IMR-90 (cell line): ENCODE results near the gene SQSTM1.

Experiments
- BHLHE40 ChIP-seq: fragments of 150-350 bp; IDR thresholded peaks from 2 replicates; pipeline ENCODE4 v1.6.1; 2016; ENCODE audit warnings: mild to moderate bottlenecking, low read depth, low read length
- CEBPB ChIP-seq: IDR thresholded peaks from 2 replicates; pipeline ENCODE4 v1.6.1; 2012; ENCODE audit warnings: low read depth, low read length, improper control_type of control experiment
- CTCF ChIP-seq: conservative IDR thresholded peaks from 2 replicates; pipeline ENCODE4 v1.5.1; 2012; ENCODE audit warnings: mild to moderate bottlenecking, low read depth, low read length, improper control_type of control experiment
- ELK1 ChIP-seq: fragments of 150-350 bp; IDR thresholded peaks from 2 replicates; pipeline ENCODE4 v1.6.1; 2016; ENCODE audit warnings: low read depth, mild to moderate bottlenecking, low read length, moderate library complexity, borderline replicate concordance
- FOS ChIP-seq: fragments of 150-350 bp; IDR thresholded peaks from 2 replicates; pipeline ENCODE4 v1.6.1; 2016; ENCODE audit warnings: low read depth, low read length
- MAFK ChIP-seq: IDR thresholded peaks from 2 replicates; pipeline ENCODE4 v1.6.1; 2012; ENCODE audit warnings: low read depth, low read length, improper control_type of control experiment
- MXI1 ChIP-seq: IDR thresholded peaks from 2 replicates; pipeline ENCODE4 v1.6.1; 2012; ENCODE audit warnings: low read depth, mild to moderate bottlenecking, low read length, moderate library complexity, borderline replicate concordance
- POLR2A ChIP-seq: IDR thresholded peaks from 2 replicates; pipeline ENCODE4 v1.6.1; 2012; ENCODE audit warnings: mild to moderate bottlenecking, low read depth, low read length
- RAD21 ChIP-seq: IDR thresholded peaks from 2 replicates; pipeline ENCODE4 v1.6.1; 2012; ENCODE audit warnings: low read length, improper control_type of control experiment
- RCOR1 ChIP-seq: IDR thresholded peaks from 2 replicates; pipeline ENCODE4 v1.6.1; 2012; ENCODE audit warnings: mild to moderate bottlenecking, low read length, improper control_type of control experiment; ENCODE audit not compliant: insufficient replicate concordance
- RFX5 ChIP-seq: IDR thresholded peaks from 2 replicates; pipeline ENCODE4 v1.8.0; 2012; ENCODE audit warnings: low read depth, mild to moderate bottlenecking, low read length, moderate library complexity
- SMC3 ChIP-seq: fragments of 150-350 bp; IDR thresholded peaks from 2 replicates; pipeline ENCODE4 v1.6.1; 2016; ENCODE audit warnings: low read depth, mild to moderate bottlenecking, antibody characterized with exemption, low read length, moderate library complexity

- TF ChIP-seq POLR2A (no peak), CEBPB (no peak), CTCF (no peak), RCOR1 (no peak), MAFK (no peak), MXI1 (no peak), BHLHE40 (no peak), RAD21 (no peak), SMC3 (no peak), ELK1 (no peak), FOS (no peak), RFX5 (no peak)
Observed at GRCh38 chr5:179869101-179869500, 48.4 kb downstream of the SQSTM1 start.
